Stomach (tissue), 9 donors: ENCODE results near the gene PITPNB. TPM values are rescaled to one million over a fixed set of nuclear protein-coding genes. Genes with fewer than 3 reads are reported as not detected.

ENCODE experiments used
- DNase-seq, 2 donors: peaks; one replicate each; pipeline versions ENCODE4 v3.0.0 to v3.0.0-alpha.2; 2013 to 2019
- H3K27ac ChIP-seq, 5 donors: fragments of 200-600 bp in 4 of 5; sonication (generic) in 4 of 5; one replicate each; pipeline ENCODE4 v1.5.1; 2013 to 2019; ENCODE audit warnings: mild to moderate bottlenecking in 1 of 5, moderate library complexity in 1 of 5
- H3K27me3 ChIP-seq, 3 donors: fragments of 200-600 bp; sonication (generic); one replicate each; pipeline ENCODE4 v1.5.1; 2017 to 2019; ENCODE audit warnings: mixed run types in 1 of 3
- H3K36me3 ChIP-seq, 4 donors: fragments of 200-600 bp; sonication (generic); 1 replicate in 3 of 4; 2 replicates in 1 of 4; pipeline ENCODE4 v1.5.1; 2016 to 2019
- H3K4me1 ChIP-seq, 4 donors: fragments of 200-600 bp; sonication (generic); one replicate each; pipeline ENCODE4 v1.5.1; 2016 to 2019
- H3K4me3 ChIP-seq, 4 donors: fragments of 200-600 bp; sonication (generic) in 3 of 4; one replicate each; pipeline ENCODE4 v1.5.1; 2016 to 2019; ENCODE audit warnings: mild to moderate bottlenecking in 1 of 4
- H3K9me3 ChIP-seq, 4 donors: fragments of 200-600 bp; sonication (generic); one replicate each; pipeline ENCODE4 v1.5.1; 2016 to 2019
- EP300 ChIP-seq: sonication (generic); formaldehyde crosslinking; IDR thresholded peaks from one replicate; pipeline ENCODE4 v1.6.1; 2017; ENCODE audit warnings: antibody characterized with exemption
- POLR2A ChIP-seq, 4 donors: fragments of 450-650 bp; IDR thresholded peaks; one replicate each; pipeline ENCODE4 v1.6.1; 2016; ENCODE audit warnings: antibody characterized with exemption in 4 of 4, control low read depth in 2 of 4, mild to moderate bottlenecking in 1 of 4, moderate library complexity in 1 of 4
- POLR2AphosphoS5 ChIP-seq, 3 donors: sonication (generic); formaldehyde crosslinking; IDR thresholded peaks; one replicate each; pipeline ENCODE4 v1.6.1; 2016; ENCODE audit warnings: antibody characterized with exemption in 3 of 3
- WGBS, 5 donors: extraction: QIAGEN DNeasy Blood & Tissue Kit in 3 of 5; methylation state at CpG; one replicate each; pipeline versions ENCODE4 v1.1.5 to v1.1.7; 2013 to 2018; 5-methylcytosine and 5-hydroxymethylcytosine counted together
- intact Hi-C: fragments of 100-400 bp; cut with DNase I; formaldehyde crosslinking; loops from one replicate; pipeline ENCODE4 v1.15.1; 2023; ENCODE audit warnings: low total_unique reads
- polyA plus RNA-seq, 3 donors: library from polyadenylated mRNA; stranded (reverse); fragments of 200-250 nt; gene quantifications; one replicate each; pipeline ENCODE4 v1.2.3, GENCODE V29; 2013
- total RNA-seq, 5 donors: library from RNA; depleted of rRNA; stranded (reverse); fragments of >200 nt; gene quantifications; one replicate each; pipeline versions ENCODE4 v1.1.0 to v1.2.3, GENCODE V29; 2014 to 2016
- TF ChIP-seq, protein P1 (sequence below), 7 experiments: fragments of 450-650 bp in 4 of 7; fragments of 200-600 bp in 3 of 7; sonication (generic) in 3 of 7; IDR thresholded peaks; one replicate each; pipeline ENCODE4 v1.5.1; 2016 to 2019; ENCODE audit warnings: antibody characterized with exemption in 7 of 7, control low read depth in 2 of 7, mild to moderate bottlenecking in 1 of 7
- donor health status: healthy with polysubstance abuse.
- donor health status: Bipolar disorder and iron deficiency.
- donor health status: healthy.

Gene PITPNB
- total and polyA plus RNA-seq, 8 donors, result 6.7 to 91.6 (median 29.9) TPM

DNA sequence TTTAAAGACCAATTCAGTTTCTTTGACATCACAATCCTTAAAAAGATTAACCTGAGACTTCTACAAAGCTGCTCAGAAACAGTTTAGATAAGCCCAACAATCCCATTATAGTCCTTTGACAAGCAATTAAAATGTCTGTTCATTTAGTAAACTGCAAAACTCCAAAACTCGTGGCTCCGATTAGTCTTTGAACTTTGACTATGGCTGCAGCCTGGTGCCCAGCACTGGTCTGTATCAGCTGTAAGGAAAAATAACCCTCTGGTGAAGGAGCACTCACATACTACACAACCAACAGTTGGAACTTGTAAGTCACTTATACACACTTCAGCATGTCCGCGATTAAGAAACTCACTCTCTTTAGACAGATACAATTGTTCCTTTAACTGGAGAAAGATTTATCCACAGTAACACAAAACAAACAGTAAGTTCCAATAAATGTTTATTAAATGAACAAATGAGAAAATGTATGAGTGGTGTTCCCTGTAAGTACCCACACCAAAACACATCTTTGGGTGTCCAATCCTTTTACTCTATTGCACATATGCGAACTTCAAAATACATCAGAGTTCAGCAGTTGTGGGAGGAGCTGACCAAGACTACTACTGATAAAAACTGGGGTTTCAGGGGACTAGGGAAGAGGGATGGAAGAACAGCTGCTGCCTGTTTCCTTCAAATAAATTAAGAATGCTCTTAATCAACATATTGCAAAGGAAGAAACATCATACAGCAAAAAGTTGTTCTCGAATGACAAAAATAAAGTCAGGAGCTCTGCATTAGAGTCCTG lies 36.4 kb downstream of the PITPNB start:
- Histone ChIP-seq H3K4me3 (no peak overlapping the region), H3K9me3 (no peaks in the 10 kb centered on the region), H3K36me3 (peaks cover 0 to 30% (median 22%) of the 10 kb centered on the region in 4 donors), H3K27ac (peak overlapping the region in 4 of 5 donors; percentile 60 to 83 (median 64)), H3K4me1 (peaks cover 9 to 89% (median 51%) of the 10 kb centered on the region in 4 donors), H3K27me3 (no peaks in the 10 kb centered on the region)
- WGBS, 5 donors, result 33 to 53% (median 40%) methylated on average over 6 of the region's 6 CpGs
- no peak for DNase-seq
- no peak for TF ChIP-seq POLR2A (IDR thresholded peaks at IDR 0.05)
- TF ChIP-seq, protein P1, sequence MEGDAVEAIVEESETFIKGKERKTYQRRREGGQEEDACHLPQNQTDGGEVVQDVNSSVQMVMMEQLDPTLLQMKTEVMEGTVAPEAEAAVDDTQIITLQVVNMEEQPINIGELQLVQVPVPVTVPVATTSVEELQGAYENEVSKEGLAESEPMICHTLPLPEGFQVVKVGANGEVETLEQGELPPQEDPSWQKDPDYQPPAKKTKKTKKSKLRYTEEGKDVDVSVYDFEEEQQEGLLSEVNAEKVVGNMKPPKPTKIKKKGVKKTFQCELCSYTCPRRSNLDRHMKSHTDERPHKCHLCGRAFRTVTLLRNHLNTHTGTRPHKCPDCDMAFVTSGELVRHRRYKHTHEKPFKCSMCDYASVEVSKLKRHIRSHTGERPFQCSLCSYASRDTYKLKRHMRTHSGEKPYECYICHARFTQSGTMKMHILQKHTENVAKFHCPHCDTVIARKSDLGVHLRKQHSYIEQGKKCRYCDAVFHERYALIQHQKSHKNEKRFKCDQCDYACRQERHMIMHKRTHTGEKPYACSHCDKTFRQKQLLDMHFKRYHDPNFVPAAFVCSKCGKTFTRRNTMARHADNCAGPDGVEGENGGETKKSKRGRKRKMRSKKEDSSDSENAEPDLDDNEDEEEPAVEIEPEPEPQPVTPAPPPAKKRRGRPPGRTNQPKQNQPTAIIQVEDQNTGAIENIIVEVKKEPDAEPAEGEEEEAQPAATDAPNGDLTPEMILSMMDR (IDR thresholded peaks at IDR 0.05), result no peak
- no peak for TF ChIP-seq EP300
- TF ChIP-seq POLR2AphosphoS5 (IDR thresholded peaks at IDR 0.05), result no peak
- intact Hi-C loops, result no loop called here

DNA sequence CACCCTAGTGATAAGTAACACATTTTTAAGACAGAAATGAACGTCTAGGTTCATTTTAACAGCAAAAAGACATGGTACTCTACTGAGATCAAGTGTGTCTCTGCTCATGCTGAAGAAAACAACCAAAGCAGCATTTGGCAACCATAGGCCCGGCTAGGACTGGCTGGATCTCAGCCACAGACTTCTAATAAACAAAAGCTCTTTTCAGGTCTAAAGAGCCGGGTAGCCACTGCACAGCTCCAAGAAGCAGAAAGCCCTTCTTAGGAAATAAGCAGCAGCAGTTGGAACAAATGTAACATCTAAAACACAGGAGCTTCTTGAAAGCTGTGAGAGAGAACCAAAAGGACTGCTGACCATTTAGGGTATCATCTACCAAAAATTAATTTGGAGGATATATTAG lies 37.6 kb downstream of the PITPNB start:
- H3K4me1 ChIP-seq, result peaks cover 12 to 89% (median 55%) of the 10 kb centered on the region in 4 donors
- H3K36me3 ChIP-seq, result peaks cover 0 to 25% (median 16%) of the 10 kb centered on the region in 4 donors
- no peak overlapping the region for H3K4me3 ChIP-seq
- peak; percentile 40 to 64 for DNase-seq
- intact Hi-C loops, result no loop called here
- H3K27me3 ChIP-seq, result no peaks in the 10 kb centered on the region
- H3K9me3 ChIP-seq, result no peaks in the 10 kb centered on the region
- 12 to 38% (median 18%) methylated on average over 3 of the region's 3 CpGs for WGBS, 5 donors
- TF ChIP-seq, protein P1 (IDR thresholded peaks at IDR 0.05), result no peak
- TF ChIP-seq POLR2AphosphoS5 (IDR thresholded peaks at IDR 0.05), result peak in 1 of 3 donors; percentile 30
- no peak for TF ChIP-seq EP300
- peak overlapping the region in 4 of 5 donors; percentile 60 to 83 (median 64) for H3K27ac ChIP-seq

DNA sequence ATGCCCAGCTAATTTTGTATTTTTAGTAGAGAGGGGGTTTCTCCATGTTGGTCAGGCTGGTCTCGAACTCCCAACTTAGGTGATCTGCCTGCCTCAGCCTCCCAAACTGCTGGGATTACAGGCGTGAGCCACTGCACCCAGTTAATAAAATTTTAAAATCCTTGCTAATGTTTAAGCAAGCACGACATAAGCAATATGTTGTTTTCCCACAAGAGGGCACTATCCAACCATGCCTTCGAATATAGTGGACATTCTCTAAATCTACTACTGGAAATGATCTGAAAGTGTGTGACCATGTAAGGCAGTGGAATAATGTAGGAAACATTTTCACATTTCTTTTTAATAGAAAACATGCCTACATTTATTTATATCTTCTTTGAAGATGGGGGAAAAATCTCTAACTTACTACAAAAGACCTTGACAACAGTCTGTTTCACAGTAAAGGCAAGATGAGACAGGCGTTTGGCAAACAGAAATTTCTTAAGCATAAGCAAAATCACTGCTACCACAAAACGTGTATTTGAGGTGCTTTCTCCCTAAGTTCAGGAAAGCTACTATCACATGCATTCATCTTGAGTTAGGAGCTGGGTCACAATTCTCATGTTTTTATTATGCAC lies 38.2 kb downstream of the PITPNB start:
- WGBS, 5 donors, result 19 to 27% (median 23%) methylated on average over 6 of the region's 6 CpGs
- H3K4me3 ChIP-seq, result no peak overlapping the region
- H3K4me1 ChIP-seq, result peaks cover 10 to 89% (median 57%) of the 10 kb centered on the region in 4 donors
- H3K27me3 ChIP-seq, result no peaks in the 10 kb centered on the region
- intact Hi-C loops, result no loop called here
- DNase-seq, result peak in 1 of 2 donors; percentile 91
- TF ChIP-seq, protein P1 (IDR thresholded peaks at IDR 0.05), result peak in 5 of 7 experiments; percentile 42 to 77 (median 75)
- TF ChIP-seq EP300, result no peak
- TF ChIP-seq POLR2AphosphoS5 (IDR thresholded peaks at IDR 0.05), result peak in 2 of 3 donors; percentile 43 to 58
- TF ChIP-seq POLR2A (IDR thresholded peaks at IDR 0.05), result no peak
- H3K27ac ChIP-seq, result peak overlapping the region in 4 of 5 donors; percentile 60 to 83 (median 64)
- peaks cover 0 to 22% (median 15%) of the 10 kb centered on the region in 4 donors for H3K36me3 ChIP-seq
- H3K9me3 ChIP-seq, result no peaks in the 10 kb centered on the region

DNA sequence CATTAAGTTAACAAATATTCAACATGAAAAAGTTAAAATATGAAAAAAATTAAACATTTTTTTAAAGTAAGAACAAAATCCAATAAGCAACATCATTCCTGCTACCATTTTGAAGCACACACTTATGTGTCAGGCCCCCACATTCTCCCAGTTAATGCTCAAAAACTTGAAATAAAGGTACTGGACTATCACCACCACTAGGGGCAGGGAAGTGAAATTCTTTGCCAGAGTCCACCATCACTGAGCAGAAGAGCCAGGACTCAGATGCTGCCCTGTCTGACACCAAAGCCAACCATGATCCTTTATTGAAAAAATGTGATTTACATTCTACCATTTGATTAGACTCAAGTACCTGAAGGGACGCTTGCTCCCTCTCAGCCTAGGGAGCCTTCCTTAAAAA lies 39.1 kb downstream of the PITPNB start:
- Histone ChIP-seq H3K4me3 (no peak overlapping the region), H3K4me1 (peaks cover 7 to 93% (median 59%) of the 10 kb centered on the region in 4 donors), H3K27me3 (no peaks in the 10 kb centered on the region), H3K27ac (peak overlapping the region in 4 of 5 donors; percentile 60 to 83 (median 64)), H3K36me3 (peaks cover 0 to 19% (median 13%) of the 10 kb centered on the region in 4 donors), H3K9me3 (no peaks in the 10 kb centered on the region)
- intact Hi-C loops, result no loop called here
- 93 to 100% (median 97%) methylated on average over 1 of the region's 1 CpG for WGBS, 5 donors
- peak in 1 of 2 donors; percentile 62 for DNase-seq
- TF ChIP-seq, protein P1 (IDR thresholded peaks at IDR 0.05), result peak in 4 of 7 experiments; percentile 25 to 63 (median 36)
- TF ChIP-seq EP300, result no peak
